PFSK-1 (cell line): ENCODE measurements around the gene CLIC5.

Experiments
- FOXP2 ChIP-seq: optimal IDR thresholded peaks from 2 replicates; pipeline ENCODE3; 2011; ENCODE audit warnings: borderline replicate concordance, control low read depth, inconsistent platforms; ENCODE audit not compliant: insufficient read depth; ENCODE audit errors: extremely low read length, extremely low read depth
- POLR2AphosphoS5 ChIP-seq: IDR thresholded peaks from 2 replicates; pipeline ENCODE4 v1.6.1; 2012; ENCODE audit warnings: low read depth, mild to moderate bottlenecking, control low read depth, low read length, moderate library complexity
- SIN3A ChIP-seq: IDR thresholded peaks from 2 replicates; pipeline ENCODE4 v1.6.1; 2012; ENCODE audit warnings: mild to moderate bottlenecking, low read length, moderate library complexity, borderline replicate concordance; ENCODE audit not compliant: insufficient read depth
- TAF1 ChIP-seq: IDR thresholded peaks from 2 replicates; pipeline ENCODE4 v1.6.1; 2012; ENCODE audit warnings: low read length, control low read depth, borderline replicate concordance; ENCODE audit not compliant: insufficient read depth
- TF ChIP-seq, protein P1 (sequence below), 2 experiments: IDR thresholded peaks; 2 replicates each; pipeline versions ENCODE4 v1.6.1 to v1.8.0; 2011 to 2012; ENCODE audit warnings: low read depth in 2 of 2, low read length in 2 of 2, control low read depth in 1 of 2, inconsistent platforms in 1 of 2, mild to moderate bottlenecking in 1 of 2, moderate library complexity in 1 of 2; ENCODE audit not compliant: insufficient read depth in 1 of 2

The CLIC5 gene

GRCh38 chr6:46048646-46049297 lies 33.1 kb upstream of the CLIC5 start:
- TF ChIP-seq, protein P1, sequence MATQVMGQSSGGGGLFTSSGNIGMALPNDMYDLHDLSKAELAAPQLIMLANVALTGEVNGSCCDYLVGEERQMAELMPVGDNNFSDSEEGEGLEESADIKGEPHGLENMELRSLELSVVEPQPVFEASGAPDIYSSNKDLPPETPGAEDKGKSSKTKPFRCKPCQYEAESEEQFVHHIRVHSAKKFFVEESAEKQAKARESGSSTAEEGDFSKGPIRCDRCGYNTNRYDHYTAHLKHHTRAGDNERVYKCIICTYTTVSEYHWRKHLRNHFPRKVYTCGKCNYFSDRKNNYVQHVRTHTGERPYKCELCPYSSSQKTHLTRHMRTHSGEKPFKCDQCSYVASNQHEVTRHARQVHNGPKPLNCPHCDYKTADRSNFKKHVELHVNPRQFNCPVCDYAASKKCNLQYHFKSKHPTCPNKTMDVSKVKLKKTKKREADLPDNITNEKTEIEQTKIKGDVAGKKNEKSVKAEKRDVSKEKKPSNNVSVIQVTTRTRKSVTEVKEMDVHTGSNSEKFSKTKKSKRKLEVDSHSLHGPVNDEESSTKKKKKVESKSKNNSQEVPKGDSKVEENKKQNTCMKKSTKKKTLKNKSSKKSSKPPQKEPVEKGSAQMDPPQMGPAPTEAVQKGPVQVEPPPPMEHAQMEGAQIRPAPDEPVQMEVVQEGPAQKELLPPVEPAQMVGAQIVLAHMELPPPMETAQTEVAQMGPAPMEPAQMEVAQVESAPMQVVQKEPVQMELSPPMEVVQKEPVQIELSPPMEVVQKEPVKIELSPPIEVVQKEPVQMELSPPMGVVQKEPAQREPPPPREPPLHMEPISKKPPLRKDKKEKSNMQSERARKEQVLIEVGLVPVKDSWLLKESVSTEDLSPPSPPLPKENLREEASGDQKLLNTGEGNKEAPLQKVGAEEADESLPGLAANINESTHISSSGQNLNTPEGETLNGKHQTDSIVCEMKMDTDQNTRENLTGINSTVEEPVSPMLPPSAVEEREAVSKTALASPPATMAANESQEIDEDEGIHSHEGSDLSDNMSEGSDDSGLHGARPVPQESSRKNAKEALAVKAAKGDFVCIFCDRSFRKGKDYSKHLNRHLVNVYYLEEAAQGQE (IDR thresholded peaks at IDR 0.05; ENCODE audit: insufficient read depth in 1 of 2, low read depth in 2 of 2, low read length in 2 of 2), result no peak
- TF ChIP-seq SIN3A (no peak), POLR2AphosphoS5 (no peak), FOXP2 (no peak), TAF1 (no peak)

GRCh38 chr6:46046558-46047174 lies 31.0 kb upstream of the CLIC5 start:
- TF ChIP-seq TAF1 (no peak), POLR2AphosphoS5 (no peak), FOXP2 (no peak), SIN3A (no peak)
- TF ChIP-seq, protein P1 (IDR thresholded peaks at IDR 0.05; ENCODE audit: insufficient read depth in 1 of 2, low read depth in 2 of 2, low read length in 2 of 2), result no peak

DNA sequence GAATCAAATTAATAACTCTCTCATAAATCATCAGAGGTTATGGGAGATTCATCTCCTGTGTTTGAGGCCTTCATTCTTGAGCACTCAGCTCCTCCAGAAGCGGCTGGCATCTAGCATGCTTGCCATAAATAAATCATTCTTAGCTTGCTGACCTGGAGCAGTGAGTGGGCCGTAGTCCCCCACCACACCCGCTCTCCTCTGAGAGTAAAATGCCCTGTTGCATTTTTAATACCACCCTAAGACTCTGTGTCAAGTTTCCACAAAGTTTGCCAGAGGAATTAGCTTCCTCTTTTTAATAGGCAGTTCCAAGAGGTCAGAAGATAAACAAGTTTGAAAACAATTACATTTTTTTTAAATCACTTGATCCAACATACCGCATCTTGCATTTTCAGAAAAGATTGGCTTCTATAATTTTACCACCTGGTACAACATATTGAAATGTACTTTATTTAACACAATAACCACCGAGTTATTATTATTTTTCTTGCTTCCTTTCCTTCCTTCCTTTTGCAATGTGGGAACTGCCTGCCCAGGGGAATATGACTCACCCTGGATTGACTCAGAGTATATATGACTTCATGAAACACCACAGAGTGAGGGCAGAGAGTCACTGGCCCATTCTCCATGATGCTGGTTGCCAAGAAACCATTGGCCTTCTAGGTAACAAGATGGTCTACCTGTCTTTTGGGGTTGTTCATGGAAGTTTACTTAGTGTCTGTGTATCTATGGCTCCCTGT lies 29.4 kb upstream of the CLIC5 start:
- TF ChIP-seq POLR2AphosphoS5, result no peak
- no peak for TF ChIP-seq TAF1
- TF ChIP-seq SIN3A, result no peak
- TF ChIP-seq, protein P1 (IDR thresholded peaks at IDR 0.05; ENCODE audit: insufficient read depth in 1 of 2, low read depth in 2 of 2, low read length in 2 of 2), result no peak
- no peak for TF ChIP-seq FOXP2

- TF ChIP-seq POLR2AphosphoS5, result no peak
- no peak for TF ChIP-seq TAF1
- TF ChIP-seq FOXP2, result no peak
- TF ChIP-seq, protein P1 (IDR thresholded peaks at IDR 0.05; ENCODE audit: insufficient read depth in 1 of 2, low read depth in 2 of 2, low read length in 2 of 2), result no peak
These were observed 26.8 kb upstream of the CLIC5 start for GRCh38 chr6:46042355-46042999.
